SU-DHL-6 (cell line): Measurements from ENCODE around the gene AGBL5.

Experiments used
- H2AFZ ChIP-seq: fragments of 200-600 bp; sonication (generic); 2 replicates; pipeline ENCODE4 v1.6.1; 2014; ENCODE audit warnings: low read depth, mild to moderate bottlenecking, moderate library complexity, mixed read lengths, antibody characterized with exemption, low read length; ENCODE audit not compliant: severe bottlenecking
- H3F3A ChIP-seq: fragments of 200-600 bp; shearing (Covaris generic); 2 replicates; pipeline ENCODE4 v1.6.0; 2016; ENCODE audit warnings: antibody characterized with exemption, mild to moderate bottlenecking; ENCODE audit not compliant: insufficient read depth
- H3K27ac ChIP-seq: fragments of 200-600 bp; sonication (generic); 2 replicates; pipeline ENCODE4 v1.5.1; 2016; ENCODE audit warnings: low read depth, mild to moderate bottlenecking, low read length, moderate library complexity, mixed read lengths
- H3K27me3 ChIP-seq: fragments of 200-600 bp; sonication (generic), shearing (Covaris generic); 2 replicates; pipeline ENCODE4 v1.6.0; 2014; ENCODE audit warnings: mild to moderate bottlenecking, low read length
- H3K36me3 ChIP-seq: fragments of 200-600 bp; sonication (generic); 2 replicates; pipeline ENCODE4 v1.6.1; 2014; ENCODE audit warnings: mild to moderate bottlenecking, low read length, mixed read lengths
- H3K4me2 ChIP-seq: fragments of 300-600, 200-600 bp; shearing (Covaris generic), sonication (generic); 2 replicates; pipeline ENCODE4 v1.6.0; 2014; ENCODE audit warnings: low read length, low read depth, mild to moderate bottlenecking; ENCODE audit not compliant: poor library complexity, severe bottlenecking
- H3K4me3 ChIP-seq: fragments of 200-600 bp; sonication (generic); 2 replicates; pipeline ENCODE4 v1.5.1; 2014; ENCODE audit warnings: antibody characterized with exemption, low read length, mild to moderate bottlenecking, mixed read lengths; ENCODE audit not compliant: insufficient read depth, poor library complexity, severe bottlenecking
- H3K79me2 ChIP-seq: fragments of 200-600 bp; sonication (generic); 2 replicates; pipeline ENCODE4 v1.6.1; 2014; ENCODE audit warnings: mild to moderate bottlenecking, low read length, moderate library complexity; ENCODE audit not compliant: insufficient read depth
- H3K9ac ChIP-seq: fragments of 200-600 bp; sonication (generic); 2 replicates; pipeline ENCODE4 v1.7.0; 2014; ENCODE audit warnings: mild to moderate bottlenecking, low read length
- H3K9me2 ChIP-seq: fragments of 200-600 bp; sonication (generic); replicated peaks from 2 replicates; pipeline ENCODE4 v1.6.1; 2014; ENCODE audit warnings: low read length; ENCODE audit not compliant: insufficient read depth
- H3K9me3 ChIP-seq: fragments of 200-600 bp; sonication (generic); 2 replicates; pipeline ENCODE4 v1.6.1; 2014; ENCODE audit warnings: low read length, mixed read lengths; ENCODE audit not compliant: insufficient read depth
- H4K20me1 ChIP-seq: fragments of 200-600 bp; sonication (generic); 2 replicates; pipeline ENCODE4 v1.6.1; 2014; ENCODE audit warnings: low read depth, mild to moderate bottlenecking, antibody characterized with exemption, low read length, moderate library complexity, mixed read lengths
- CTCF ChIP-seq: fragments of 200-600 bp; sonication (generic); IDR thresholded peaks from one replicate; pipeline ENCODE4 v1.5.1; 2017; ENCODE audit warnings: antibody characterized with exemption, mild to moderate bottlenecking, low read length, moderate library complexity; ENCODE audit not compliant: insufficient read depth, poor library complexity, severe bottlenecking
- EZH2phosphoT487 ChIP-seq: fragments of 200-600 bp; sonication (generic), shearing (Covaris generic); conservative IDR thresholded peaks from 2 replicates; pipeline ENCODE4 v1.6.1; 2018; ENCODE audit warnings: mild to moderate bottlenecking, antibody characterized with exemption, low read length, moderate library complexity, mixed read lengths

AGBL5 gene

GRCh38 chr2:27003857-27004256 lies 47.6 kb upstream of the AGBL5 start:
- TF ChIP-seq EZH2phosphoT487 = no peak
- TF ChIP-seq CTCF = no peak
- no peak overlapping the region for H3K9ac ChIP-seq
- H4K20me1 ChIP-seq = no peaks in the 10 kb centered on the region
- H3K9me3 ChIP-seq = no peaks in the 10 kb centered on the region
- H3K4me2 ChIP-seq = no peak overlapping the region
- H3F3A ChIP-seq = no peaks in the 10 kb centered on the region
- no peak overlapping the region for H3K27ac ChIP-seq
- no peaks in the 10 kb centered on the region for H3K79me2 ChIP-seq
- H2AFZ ChIP-seq = no peak overlapping the region
- no peak overlapping the region for H3K4me3 ChIP-seq
- H3K9me2 ChIP-seq = no peaks in the 10 kb centered on the region
- H3K36me3 ChIP-seq = no peaks in the 10 kb centered on the region
- H3K27me3 ChIP-seq = no peaks in the 10 kb centered on the region

- no peaks in the 10 kb centered on the region for H4K20me1 ChIP-seq
- H3K9ac ChIP-seq = no peak overlapping the region
- no peaks in the 10 kb centered on the region for H3K79me2 ChIP-seq
- no peak for TF ChIP-seq CTCF
- TF ChIP-seq EZH2phosphoT487 = no peak
- no peaks in the 10 kb centered on the region for H3F3A ChIP-seq
- H3K27me3 ChIP-seq = no peaks in the 10 kb centered on the region
- no peaks in the 10 kb centered on the region for H3K9me2 ChIP-seq
- H2AFZ ChIP-seq = no peak overlapping the region
- H3K36me3 ChIP-seq = no peaks in the 10 kb centered on the region
- H3K27ac ChIP-seq = no peak overlapping the region
- H3K9me3 ChIP-seq = no peaks in the 10 kb centered on the region
- no peak overlapping the region for H3K4me2 ChIP-seq
- no peak overlapping the region for H3K4me3 ChIP-seq
Observed at GRCh38 chr2:27006602-27007415, 44.7 kb upstream of the AGBL5 start.

- no peaks in the 10 kb centered on the region for H3F3A ChIP-seq
- no peaks in the 10 kb centered on the region for H3K36me3 ChIP-seq
- no peaks in the 10 kb centered on the region for H3K9me2 ChIP-seq
- no peaks in the 10 kb centered on the region for H4K20me1 ChIP-seq
- no peak overlapping the region for H3K9ac ChIP-seq
- H3K4me2 ChIP-seq = no peak overlapping the region
- H3K27ac ChIP-seq = no peak overlapping the region
- no peaks in the 10 kb centered on the region for H3K27me3 ChIP-seq
- H3K4me3 ChIP-seq = no peak overlapping the region
- H3K79me2 ChIP-seq = no peaks in the 10 kb centered on the region
- TF ChIP-seq CTCF (no peak), EZH2phosphoT487 (no peak)
- no peaks in the 10 kb centered on the region for H3K9me3 ChIP-seq
- no peak overlapping the region for H2AFZ ChIP-seq
Observed at GRCh38 chr2:27007416-27008374, 43.8 kb upstream of the AGBL5 start.
